PC-3 (cell line): ENCODE measurements around the gene AHNAK.

ENCODE experiments used
- EZH2 ChIP-seq: fragments of 300-600 bp; sonication (generic); IDR thresholded peaks from one replicate; pipeline ENCODE4 v1.6.1; 2017; ENCODE audit warnings: antibody characterized with exemption, mild to moderate bottlenecking, low read length; ENCODE audit not compliant: unreplicated experiment
- TF ChIP-seq, protein P1 (sequence below): fragments of 300-600 bp; sonication (generic); conservative IDR thresholded peaks from 2 replicates; pipeline ENCODE4 v1.5.1; 2017; ENCODE audit warnings: antibody characterized with exemption, low read depth, mild to moderate bottlenecking, low read length

DNA sequence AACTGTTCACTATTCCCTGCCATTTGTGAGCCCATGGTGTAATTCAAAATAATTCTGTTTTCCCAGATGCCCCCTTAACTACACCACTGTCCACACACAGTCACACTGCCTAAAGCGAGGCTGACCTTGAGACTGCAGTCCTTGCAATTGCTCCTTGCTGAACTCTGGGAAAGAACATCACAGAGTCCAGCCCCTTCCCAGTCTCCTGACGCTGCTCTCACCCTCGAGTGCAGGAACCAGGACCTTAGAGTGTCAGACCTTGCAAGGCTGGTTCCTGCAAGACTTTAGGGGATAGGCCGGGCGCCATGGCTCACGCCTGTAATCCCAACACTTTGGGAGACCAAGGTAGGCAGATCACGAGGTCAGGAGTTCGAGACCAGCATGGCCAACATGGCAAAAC lies 33.6 kb downstream of the AHNAK start:
- TF ChIP-seq, protein P1, sequence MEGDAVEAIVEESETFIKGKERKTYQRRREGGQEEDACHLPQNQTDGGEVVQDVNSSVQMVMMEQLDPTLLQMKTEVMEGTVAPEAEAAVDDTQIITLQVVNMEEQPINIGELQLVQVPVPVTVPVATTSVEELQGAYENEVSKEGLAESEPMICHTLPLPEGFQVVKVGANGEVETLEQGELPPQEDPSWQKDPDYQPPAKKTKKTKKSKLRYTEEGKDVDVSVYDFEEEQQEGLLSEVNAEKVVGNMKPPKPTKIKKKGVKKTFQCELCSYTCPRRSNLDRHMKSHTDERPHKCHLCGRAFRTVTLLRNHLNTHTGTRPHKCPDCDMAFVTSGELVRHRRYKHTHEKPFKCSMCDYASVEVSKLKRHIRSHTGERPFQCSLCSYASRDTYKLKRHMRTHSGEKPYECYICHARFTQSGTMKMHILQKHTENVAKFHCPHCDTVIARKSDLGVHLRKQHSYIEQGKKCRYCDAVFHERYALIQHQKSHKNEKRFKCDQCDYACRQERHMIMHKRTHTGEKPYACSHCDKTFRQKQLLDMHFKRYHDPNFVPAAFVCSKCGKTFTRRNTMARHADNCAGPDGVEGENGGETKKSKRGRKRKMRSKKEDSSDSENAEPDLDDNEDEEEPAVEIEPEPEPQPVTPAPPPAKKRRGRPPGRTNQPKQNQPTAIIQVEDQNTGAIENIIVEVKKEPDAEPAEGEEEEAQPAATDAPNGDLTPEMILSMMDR = no peak
- TF ChIP-seq EZH2 = no peak
